IPS-NIHi7 (cell line): Measurements from ENCODE around the gene MAP2K3.

Experiments
- DNase-seq: peaks from one replicate; pipeline ENCODE4 v3.0.0; 2012; ENCODE audit warnings: mixed read lengths; ENCODE audit errors: extremely low spot score

MAP2K3 gene

DNA sequence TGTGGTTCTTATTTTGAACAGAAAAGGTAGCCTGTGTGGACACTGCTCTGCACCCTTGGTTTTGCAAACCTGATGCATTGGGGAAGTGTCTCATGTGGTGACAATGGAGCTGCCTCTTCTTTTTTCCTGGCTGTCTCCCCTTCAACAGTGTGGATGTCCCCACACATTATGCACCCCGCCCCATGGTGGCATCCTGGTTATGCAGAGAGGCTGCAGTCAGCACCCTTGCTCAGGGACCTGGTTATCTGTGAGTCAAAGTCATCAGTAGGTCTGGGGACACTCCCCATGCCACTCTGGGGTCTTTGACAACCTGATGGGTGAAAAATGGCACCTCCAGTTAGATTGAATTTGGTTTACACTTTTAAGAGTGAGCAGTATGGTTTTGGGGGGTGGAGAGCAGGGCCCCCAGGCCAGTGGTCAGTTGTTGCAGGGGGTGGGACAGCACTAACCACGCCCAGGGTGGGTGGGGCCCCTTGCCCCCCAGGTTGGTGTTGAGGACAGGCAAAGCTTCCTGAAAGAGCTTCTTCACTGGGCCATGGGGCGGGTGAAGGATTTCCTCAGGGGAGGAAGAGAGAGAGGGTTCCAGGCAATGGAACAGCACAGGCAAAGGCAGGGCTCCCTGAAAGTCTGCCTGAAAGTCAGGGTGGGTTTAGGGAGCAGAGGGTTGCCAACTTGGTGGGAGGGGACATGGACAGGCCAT lies 67.0 kb downstream of the MAP2K3 start:
- DNase-seq, result no peak

DNA sequence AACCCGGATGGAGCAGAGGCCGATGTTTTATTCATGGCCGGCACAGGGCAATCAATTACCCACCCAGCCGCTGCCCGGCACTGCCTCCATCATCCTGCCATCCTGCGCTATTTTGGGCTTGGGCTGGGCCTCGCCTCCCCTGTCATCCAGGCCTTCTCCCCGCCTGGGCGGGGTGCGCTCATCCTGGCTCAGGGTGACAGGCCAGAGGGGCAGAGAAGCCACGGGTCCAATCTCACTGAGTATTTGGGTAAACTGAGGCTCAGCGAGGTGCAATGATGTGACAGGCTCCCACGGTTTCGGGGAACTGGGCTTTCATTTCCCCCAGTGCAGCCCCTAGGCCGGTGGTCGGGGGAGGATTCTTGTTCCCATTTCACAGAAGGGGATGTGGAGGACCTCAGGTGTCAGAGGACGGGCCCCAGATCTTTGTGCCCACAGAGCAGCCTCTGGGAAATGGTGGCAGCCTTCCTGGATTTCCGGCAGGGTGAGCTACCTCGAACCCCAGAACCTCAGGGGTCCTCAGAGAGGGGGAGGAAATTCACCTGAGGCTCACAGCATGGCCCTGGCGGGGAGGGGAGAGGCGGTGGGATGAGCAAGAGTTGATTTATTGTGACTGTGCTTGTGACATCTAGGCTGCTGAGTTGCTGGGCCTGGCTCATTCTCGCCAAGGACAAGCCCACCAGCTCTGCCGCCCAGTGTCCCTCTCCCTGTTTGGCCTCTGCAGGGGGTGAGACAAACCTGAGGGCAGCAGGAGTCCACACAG lies 67.9 kb downstream of the MAP2K3 start:
- no peak for DNase-seq

DNA sequence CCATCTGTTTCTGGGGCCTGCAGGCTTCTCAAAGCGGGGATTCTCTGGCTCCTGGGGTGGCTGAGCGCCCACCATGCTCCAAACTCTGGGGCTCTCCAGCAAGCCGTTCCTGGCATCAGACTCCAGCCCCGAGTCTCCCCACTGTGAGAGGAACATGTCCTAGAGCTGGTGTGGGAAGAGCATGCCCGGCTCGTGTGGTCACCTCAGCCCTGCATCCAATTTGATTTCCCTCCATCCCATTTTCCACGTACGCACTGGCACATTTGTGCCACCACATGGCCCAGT lies 68.4 kb downstream of the MAP2K3 start:
- DNase-seq, result no peak

DNA sequence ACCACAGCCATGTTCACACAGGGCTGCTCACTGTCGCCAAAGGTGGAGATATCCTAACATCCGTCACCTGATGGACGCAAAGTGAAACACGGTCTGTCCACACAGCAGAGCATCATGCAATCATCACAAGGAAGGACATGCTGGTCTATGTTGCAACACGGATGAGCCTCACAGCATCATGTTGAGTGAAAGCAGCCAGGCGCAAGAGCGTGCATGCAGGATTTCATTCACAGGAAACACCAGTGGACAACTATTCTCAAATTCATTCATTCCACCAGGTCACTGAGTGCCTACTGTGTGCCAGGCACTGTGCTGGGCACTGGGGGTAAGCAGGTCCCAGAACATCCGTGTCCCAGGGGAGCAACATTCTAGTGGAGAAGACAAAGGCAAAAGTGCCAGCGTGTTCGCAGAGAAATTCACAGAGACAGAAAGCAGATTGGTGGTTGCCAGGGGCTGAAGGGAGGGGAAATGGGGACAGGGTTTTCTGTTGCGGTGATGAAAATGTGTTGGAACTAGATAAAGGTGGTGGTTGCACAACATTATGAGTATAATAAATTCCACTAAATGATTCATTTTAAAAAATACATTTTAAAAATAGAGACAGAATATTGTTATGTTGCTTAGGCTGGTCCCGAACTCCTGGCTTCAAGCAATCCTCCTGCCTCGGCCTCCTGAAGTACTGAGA lies 69.0 kb downstream of the MAP2K3 start:
- DNase-seq, result no peak

DNA sequence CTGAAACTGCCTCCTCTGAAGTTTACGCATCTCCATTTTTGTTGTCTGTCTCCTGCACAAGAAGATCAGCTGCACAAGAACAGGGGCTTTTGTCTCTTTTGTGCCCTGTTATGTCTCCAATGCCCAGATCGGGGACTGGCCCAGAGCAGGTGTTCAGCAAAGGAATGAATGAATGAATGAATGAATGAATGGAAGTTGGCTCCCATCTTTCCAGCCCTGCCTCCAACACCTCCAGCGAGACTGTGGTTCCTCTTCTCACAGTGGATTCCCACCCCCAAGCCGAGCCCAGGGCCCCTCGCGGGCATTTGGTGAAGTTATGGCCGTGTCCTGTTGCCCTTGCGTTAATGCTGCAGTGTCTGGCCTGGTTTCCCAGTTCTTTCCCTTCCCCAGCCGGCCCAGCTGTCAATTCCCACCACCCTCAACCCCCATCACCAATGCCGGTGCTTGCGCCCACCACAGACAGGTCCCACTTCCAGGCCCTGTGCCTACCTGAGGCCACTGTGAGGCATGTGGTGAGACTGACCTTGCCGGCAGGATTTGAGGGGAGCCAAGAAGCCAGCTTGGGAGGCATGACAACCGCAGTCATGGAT lies 70.4 kb downstream of the MAP2K3 start:
- DNase-seq, result no peak

DNA sequence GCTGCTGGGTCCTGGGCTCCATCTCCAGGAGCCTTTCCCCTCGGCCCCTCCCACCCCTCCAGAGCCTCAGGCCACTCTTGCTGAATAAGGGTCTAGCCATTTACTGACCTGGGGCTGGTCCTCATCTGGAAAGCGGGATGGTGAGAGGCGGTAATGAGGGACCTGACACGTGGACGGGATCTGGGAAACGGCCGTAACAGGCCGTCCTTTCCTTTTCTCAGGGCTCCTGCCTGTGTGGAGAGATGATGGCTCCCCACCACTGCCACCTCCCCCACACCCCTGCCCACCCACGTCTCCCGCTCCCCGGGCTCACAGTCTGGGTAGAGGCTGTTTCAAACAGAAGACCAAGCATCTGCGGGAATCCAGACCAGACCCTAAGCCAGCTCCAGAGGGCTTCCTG lies 71.1 kb downstream of the MAP2K3 start:
- DNase-seq, result no peak

DNA sequence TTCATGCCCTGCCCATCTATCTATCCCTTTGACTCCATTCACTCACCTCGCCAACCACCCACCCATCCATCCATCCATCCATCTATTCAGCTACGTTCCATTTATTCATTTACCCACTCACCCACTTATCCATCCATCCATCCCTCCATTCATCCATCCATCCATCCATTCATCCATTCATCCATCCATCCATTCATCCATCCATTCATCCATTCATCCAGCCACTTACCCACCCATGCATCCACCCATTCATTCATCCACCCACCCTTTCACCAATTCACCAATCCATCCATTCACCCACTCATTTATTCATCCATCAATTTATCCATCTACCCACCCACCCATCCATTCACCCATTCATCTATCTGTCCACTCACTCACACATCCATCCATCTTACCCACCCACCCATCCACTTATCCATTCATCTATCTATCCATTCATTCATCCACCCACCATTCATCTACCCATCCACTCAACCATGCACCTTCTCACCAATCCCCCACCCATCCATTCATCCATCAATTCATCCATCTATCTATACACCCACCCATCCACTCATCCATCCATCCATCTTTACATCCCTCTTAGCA lies 72.1 kb downstream of the MAP2K3 start:
- no peak for DNase-seq

DNA sequence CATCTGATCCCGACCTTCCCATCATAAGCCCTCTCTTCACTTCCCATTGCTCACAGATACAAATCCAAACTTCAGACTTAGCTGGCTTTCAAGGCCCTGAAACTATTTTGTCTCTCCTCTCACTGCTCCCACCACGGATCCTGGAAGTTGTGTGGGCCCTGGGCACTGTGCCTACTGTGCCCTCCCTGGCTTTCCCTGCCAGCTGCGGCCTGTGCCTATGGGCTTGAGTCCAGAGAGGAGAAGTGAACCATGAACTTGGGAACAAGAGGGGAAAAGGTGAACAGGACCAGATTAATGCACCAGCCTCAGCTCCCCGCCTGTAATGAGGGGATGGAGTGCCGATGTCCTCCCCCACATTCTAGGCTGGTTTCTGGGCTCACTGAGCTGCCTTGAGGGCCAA lies 72.8 kb downstream of the MAP2K3 start:
- no peak for DNase-seq

DNA sequence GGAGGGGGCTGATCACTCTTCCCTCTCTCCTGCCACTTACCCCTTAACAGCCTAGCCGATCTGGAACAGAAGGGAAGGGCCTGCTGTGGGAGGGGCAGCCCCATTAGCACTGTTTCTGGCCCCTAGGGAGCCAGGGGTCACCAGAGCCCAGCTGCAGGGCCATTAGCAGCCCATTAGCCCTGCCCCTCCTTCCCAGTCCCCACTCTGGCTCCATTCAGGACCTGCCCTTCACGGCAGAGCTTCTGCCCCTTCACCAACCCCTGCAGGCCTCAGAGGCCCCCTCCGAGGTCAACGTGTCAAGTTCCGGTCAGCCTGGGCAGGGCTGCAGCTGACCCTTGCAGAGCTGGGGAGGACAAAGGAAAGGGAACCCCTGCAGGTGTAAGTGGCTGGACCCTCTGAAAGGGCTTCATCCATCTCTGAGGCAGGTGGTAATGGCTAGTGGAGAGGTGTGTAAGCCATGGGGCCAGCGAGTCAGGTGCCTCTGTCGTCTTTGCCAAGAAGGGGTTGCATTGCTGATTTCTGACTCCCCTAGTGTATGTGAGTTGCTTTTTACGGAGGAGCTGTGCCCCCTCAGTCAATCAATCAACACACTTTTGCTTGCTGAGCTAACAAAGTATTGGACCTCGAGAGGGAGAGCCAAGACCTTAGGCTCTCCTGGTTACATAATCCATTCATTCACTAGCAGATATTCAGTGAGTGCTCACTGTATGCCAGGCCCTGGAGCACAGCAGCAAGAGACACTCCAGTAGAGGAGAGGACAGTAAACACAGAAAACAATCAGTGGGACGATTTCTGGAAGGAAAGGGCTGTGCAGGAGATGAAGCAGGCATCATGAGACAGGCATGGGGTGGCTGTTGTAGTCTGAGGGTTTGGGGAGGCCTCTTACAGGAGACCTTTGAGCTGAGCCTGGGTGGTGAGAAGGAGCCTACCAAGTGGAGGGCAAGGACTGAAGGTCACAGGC lies 73.5 kb downstream of the MAP2K3 start:
- DNase-seq, result no peak

DNA sequence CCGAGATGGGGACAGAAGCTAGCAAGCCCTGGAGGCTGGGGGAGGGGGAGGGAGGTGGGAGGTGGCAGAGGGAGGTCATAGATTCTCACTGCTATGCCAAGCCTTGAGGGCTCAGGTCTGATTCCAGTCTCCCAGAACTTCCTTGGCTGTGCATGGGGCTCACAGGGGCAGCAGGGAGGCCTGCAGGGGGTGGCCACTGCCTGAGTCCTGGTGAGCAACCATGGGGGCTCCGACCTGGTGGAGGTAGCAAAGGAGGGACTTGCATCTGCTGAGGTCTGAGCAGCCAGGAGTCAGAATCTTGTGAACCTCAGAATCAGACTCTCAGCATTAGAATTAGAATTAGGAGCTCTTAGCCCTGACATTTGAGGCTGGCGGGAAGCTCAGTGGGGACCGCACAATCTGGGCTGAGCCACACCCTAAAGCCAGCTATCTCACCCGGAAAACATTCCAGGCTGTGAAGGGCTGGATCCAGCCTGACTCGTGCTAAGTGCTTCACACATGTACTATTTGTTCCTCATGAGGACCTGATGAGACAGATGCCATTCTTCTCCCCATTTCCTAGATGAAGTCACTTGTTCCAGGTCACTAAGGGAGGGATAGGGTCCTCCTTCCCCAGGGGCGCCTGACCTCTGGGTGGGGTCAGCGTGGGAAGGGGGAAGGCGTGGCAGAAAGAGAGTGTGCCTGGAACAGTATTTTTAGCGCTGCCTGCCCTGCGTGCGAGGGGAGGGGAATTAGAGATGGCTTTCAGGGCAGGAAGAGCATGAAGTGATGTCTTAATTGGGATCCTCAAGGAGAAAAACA lies 74.4 kb downstream of the MAP2K3 start:
- DNase-seq, result no peak

DNA sequence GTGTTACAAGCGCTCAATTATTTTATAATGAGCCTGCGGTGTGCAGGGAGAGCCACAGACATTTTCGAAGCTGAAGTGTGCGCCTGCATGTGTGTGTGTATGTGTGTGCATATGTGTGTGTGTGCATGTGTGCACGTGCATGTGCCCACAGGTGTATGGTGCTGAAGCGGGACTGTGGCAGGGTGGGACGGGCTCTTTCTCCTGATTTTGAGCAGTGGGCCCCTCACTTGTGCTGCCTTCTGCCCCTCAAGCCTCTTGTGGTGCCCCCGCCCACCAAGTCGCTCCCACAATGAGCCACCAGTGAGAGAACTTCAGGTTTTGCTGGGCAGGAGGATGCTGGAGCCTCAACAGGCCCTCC lies 75.0 kb downstream of the MAP2K3 start:
- no peak for DNase-seq

DNA sequence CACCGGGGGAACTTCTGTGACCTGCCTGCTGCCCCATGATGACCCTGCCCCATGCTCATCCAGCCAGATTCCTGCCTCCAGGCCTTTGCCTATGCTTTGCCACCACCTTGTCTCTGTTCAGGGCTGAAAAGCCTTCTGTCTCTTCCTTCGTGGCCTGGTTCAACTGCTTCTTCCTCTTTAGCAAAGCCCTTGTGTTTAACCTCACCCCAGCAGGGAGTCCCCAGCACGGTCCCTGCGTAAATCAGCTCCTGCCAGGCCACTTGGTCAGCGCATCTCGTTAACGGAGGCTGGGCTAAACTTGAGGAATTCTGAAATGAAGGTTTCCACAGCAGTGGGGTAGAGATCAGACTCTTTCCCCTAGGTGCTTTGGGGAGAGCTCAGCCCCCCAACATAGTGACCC lies 75.5 kb downstream of the MAP2K3 start:
- no peak for DNase-seq

DNA sequence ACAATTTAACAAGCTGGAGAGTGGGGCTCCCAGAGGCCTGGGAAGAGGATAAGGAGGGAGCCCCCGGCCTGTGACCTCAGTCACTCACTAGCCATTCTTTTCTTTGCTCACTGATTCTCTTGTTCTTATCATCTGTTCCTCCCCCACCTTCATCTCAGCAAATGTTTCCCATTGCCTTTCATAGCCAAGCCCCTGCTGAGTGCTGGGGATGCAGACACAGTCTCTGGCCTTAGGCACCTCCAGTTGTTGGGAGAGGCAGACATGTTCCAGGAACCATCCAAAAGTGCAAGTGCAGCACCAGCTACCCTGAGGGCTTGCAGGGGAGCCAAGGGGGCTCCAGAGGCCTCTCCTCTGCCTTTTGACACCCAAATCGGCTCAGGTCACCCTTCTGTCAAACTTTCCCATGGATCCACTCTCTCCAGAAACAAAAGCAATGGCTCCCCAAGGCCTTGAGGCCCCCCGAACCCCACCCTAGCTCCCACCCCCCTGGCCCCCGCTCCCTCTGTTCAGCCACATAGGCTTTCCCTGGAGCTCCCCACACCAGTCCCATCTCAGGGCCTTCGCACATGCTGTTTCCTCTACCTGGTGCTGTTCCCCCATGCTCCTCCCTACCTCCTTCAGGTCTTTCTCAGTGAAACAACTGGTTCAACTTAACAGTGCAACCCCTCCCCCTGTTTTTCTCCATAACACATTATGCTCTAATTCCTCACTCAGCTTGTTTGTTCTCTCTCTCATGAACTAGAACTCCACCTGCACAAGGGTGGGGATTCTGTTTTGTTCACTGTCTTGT lies 76.7 kb downstream of the MAP2K3 start:
- no peak for DNase-seq

DNA sequence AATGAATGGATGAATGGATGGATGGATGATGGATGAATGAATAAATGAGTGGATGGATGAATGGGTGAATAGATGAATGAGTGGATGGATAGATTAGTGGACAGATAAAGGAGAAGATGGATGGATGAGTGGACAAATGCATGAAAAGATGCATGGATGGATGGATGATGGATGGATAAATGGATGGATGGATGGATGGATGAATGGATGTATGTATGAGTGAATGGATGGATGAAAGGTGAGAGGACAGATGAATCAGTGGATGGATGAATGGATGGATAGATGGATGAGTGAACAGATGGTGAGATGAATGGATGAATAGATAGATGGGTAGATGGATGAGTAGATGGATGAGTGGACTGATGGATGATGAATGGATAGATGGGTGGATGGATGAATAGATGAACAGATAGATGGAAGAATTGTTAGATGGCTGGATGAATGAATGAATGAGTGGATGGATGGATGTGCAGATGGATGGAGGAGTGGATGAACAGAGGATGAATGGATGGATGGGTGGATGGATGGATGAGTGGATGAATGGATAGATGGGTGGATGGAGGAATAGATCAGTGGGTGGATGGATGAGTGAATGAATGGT lies 77.9 kb downstream of the MAP2K3 start:
- DNase-seq, result no peak

DNA sequence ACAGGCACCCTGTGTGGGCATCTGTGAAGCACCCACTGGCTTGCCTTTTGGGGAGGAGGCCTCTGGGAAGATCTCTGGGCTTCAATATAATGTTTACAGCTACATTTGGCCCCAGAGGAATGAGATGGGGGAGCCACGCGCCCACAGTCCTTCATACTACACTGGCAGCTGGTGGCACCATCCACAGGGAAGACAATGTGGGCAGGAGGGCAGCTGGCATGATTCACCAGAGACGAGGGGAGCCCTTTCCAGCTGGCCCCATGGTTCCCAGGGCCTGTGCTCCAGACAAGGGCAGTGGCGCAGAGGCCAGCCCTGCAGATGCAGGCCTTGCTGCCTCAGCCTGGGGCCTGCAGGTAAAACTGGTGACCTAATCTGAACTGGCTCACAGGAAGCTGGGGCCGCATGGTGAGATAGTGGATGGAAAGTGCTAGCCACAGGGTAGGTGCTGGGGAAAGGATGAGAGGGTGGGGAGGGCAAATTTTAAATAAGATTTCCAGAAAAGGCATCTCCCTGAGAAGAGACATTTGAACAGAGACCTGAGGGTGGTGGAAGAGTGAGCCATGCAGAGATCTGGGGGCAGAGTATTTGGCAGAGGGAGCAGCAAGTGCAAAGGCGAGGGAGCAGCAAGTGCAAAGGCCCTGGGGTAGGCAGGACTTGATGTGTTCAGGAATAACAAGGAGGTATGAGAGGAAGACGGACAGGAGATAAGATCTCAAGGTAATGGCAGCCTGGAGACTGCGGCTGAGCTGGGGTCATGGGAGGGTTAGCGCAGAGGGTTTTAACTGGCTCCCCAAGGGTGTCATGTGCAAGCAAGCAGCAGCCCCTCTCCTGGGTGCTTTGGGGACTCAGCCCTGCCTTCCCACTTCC lies 79.5 kb downstream of the MAP2K3 start:
- DNase-seq, result no peak
